ENCODE results near the gene PDLIM3. TPM values are rescaled to one million over a fixed set of nuclear protein-coding genes. Genes with fewer than 3 reads are reported as not detected.

The PDLIM3 gene
- total RNA-seq, 1 experiment from 2014 or later: 6.2 TPM

DNA sequence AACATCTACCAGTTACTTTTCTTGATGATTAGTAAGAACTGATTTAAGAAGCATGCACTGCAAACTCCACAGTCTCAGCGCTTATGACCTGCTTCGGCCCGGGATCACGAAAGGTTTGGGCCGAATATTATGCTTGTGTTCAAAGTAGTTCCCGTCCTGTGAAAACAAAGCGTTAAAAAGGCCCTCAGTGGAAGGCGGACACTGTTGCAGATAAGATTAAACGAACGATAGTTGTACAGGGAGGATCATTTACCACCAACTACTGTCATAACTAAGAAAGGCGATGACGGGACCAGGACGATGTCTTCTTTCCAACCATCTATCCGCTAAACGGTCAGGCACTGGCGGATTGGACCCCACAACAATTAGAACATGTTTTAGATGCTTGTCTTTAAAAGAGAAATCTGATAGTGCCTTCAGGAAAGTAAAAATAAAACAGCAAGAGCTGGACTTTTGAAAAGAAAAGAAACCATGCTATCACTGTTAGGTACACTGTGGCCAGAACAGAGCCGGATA is 21.1 kb downstream of the PDLIM3 start:
- ATAC-seq: no peak
- no peak overlapping the region for H3K27ac Mint-ChIP-seq
- CTCF ChIA-PET: no interaction called here
- no peaks in the 10 kb centered on the region for H3K36me3 Mint-ChIP-seq
- no peaks in the 10 kb centered on the region for H3K27me3 Mint-ChIP-seq (ENCODE audit: low read depth)
- no peak for TF ChIP-seq FOXJ3 (CRISPR knock-in tag; IDR thresholded peaks at IDR 0.05; ENCODE audit: borderline replicate concordance)
- TF ChIP-seq TEAD4 (CRISPR knock-in tag; IDR thresholded peaks at IDR 0.05): no peak
- TF ChIP-seq ZNF138 (CRISPR knock-in tag; conservative IDR thresholded peaks at IDR 0.05): no peak
- no peak for TF ChIP-seq NFATC4 (CRISPR knock-in tag; IDR thresholded peaks at IDR 0.05)
- no peak for TF ChIP-seq FOXK1 (CRISPR knock-in tag; IDR thresholded peaks at IDR 0.05)
- no peak for TF ChIP-seq RORB (CRISPR knock-in tag; IDR thresholded peaks at IDR 0.05)
- TF ChIP-seq, protein P1, sequence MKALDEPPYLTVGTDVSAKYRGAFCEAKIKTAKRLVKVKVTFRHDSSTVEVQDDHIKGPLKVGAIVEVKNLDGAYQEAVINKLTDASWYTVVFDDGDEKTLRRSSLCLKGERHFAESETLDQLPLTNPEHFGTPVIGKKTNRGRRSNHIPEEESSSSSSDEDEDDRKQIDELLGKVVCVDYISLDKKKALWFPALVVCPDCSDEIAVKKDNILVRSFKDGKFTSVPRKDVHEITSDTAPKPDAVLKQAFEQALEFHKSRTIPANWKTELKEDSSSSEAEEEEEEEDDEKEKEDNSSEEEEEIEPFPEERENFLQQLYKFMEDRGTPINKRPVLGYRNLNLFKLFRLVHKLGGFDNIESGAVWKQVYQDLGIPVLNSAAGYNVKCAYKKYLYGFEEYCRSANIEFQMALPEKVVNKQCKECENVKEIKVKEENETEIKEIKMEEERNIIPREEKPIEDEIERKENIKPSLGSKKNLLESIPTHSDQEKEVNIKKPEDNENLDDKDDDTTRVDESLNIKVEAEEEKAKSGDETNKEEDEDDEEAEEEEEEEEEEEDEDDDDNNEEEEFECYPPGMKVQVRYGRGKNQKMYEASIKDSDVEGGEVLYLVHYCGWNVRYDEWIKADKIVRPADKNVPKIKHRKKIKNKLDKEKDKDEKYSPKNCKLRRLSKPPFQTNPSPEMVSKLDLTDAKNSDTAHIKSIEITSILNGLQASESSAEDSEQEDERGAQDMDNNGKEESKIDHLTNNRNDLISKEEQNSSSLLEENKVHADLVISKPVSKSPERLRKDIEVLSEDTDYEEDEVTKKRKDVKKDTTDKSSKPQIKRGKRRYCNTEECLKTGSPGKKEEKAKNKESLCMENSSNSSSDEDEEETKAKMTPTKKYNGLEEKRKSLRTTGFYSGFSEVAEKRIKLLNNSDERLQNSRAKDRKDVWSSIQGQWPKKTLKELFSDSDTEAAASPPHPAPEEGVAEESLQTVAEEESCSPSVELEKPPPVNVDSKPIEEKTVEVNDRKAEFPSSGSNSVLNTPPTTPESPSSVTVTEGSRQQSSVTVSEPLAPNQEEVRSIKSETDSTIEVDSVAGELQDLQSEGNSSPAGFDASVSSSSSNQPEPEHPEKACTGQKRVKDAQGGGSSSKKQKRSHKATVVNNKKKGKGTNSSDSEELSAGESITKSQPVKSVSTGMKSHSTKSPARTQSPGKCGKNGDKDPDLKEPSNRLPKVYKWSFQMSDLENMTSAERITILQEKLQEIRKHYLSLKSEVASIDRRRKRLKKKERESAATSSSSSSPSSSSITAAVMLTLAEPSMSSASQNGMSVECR (CRISPR knock-in tag; IDR thresholded peaks at IDR 0.05; ENCODE audit: borderline replicate concordance): no peak
- TF ChIP-seq, protein P2, sequence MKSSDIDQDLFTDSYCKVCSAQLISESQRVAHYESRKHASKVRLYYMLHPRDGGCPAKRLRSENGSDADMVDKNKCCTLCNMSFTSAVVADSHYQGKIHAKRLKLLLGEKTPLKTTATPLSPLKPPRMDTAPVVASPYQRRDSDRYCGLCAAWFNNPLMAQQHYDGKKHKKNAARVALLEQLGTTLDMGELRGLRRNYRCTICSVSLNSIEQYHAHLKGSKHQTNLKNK (CRISPR knock-in tag; IDR thresholded peaks at IDR 0.05): no peak
- no peak for TF ChIP-seq CREB1 (CRISPR knock-in tag; IDR thresholded peaks at IDR 0.05)
- no peak for TF ChIP-seq ZNF232 (CRISPR knock-in tag; IDR thresholded peaks at IDR 0.05)
- TF ChIP-seq KAT7 (CRISPR knock-in tag; IDR thresholded peaks at IDR 0.05; ENCODE audit: borderline replicate concordance): no peak
- TF ChIP-seq, protein P3, sequence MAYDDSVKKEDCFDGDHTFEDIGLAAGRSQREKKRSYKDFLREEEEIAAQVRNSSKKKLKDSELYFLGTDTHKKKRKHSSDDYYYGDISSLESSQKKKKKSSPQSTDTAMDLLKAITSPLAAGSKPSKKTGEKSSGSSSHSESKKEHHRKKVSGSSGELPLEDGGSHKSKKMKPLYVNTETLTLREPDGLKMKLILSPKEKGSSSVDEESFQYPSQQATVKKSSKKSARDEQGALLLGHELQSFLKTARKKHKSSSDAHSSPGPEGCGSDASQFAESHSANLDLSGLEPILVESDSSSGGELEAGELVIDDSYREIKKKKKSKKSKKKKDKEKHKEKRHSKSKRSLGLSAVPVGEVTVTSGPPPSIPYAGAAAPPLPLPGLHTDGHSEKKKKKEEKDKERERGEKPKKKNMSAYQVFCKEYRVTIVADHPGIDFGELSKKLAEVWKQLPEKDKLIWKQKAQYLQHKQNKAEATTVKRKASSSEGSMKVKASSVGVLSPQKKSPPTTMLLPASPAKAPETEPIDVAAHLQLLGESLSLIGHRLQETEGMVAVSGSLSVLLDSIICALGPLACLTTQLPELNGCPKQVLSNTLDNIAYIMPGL (CRISPR knock-in tag; IDR thresholded peaks at IDR 0.05): no peak
- no peak for TF ChIP-seq HMGA2 (CRISPR knock-in tag; IDR thresholded peaks at IDR 0.05)
- TF ChIP-seq CREM (CRISPR knock-in tag; IDR thresholded peaks at IDR 0.05): no peak
- POLR2A ChIA-PET: no interaction called here
- DNase-seq (ENCODE audit: low spot score): no peak
- H3K4me1 Mint-ChIP-seq: no peaks in the 10 kb centered on the region
- H3K9me3 Mint-ChIP-seq: no peaks in the 10 kb centered on the region
- no peak overlapping the region for H3K4me3 Mint-ChIP-seq

DNA sequence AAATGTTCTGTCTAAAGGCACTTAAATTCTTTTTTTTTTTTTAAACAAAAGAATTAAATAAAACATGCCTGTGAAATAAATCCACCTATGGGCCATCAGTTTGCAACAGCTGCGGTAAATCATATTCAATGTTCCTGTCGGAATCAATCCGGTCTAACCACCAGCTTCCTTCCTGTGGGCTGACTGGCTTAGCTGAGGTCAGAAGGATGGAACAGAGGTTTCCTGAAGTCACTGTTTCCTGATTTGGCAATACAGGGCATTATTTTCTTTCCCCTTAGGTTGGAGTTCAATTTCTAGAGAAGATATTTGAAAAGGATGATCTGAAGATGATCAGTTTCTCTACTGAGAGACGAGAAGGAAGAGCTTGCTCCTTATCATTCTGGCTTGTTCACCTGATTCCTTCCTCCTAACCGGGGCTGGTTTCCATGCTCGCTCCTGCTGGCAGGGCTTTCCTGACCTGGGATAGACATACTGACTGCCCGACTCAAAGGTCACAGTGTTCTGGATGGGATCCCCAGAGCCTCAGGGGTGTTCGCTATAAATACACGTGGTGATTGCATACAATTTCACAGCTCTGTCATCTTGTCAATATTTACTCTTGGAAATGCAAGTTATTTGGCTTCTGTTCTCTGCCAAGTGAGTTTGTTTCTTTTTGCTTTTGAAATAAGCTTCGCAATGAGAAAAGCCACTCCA is 21.7 kb downstream of the PDLIM3 start:
- Mint-ChIP-seq H3K27ac (no peak overlapping the region), H3K9me3 (no peaks in the 10 kb centered on the region), H3K4me3 (no peak overlapping the region), H3K27me3 (ENCODE audit: low read depth) (no peaks in the 10 kb centered on the region), H3K36me3 (no peaks in the 10 kb centered on the region), H3K4me1 (no peaks in the 10 kb centered on the region)
- ChIA-PET POLR2A (no interaction called here), CTCF (interaction anchor here (0.9 to 2.0 kb wide), 3 partner anchors 84 to 524 kb away, joined by 4 to 5 read pairs (median 4); no protein-coding TSS in a partner anchor)
- DNase-seq (ENCODE audit: low spot score): no peak
- no peak for ATAC-seq
- TF ChIP-seq GABPB1 (CRISPR knock-in tag; IDR thresholded peaks at IDR 0.05) (peak; percentile 85), ZNF219 (CRISPR knock-in tag; IDR thresholded peaks at IDR 0.05; ENCODE audit: borderline replicate concordance) (no peak), EMX1 (CRISPR knock-in tag; IDR thresholded peaks at IDR 0.05) (no peak), KAT7 (CRISPR knock-in tag; IDR thresholded peaks at IDR 0.05; ENCODE audit: borderline replicate concordance) (no peak)

Measured in WTC11 (cell line).